GM23338 (cell line): ENCODE data around the gene PTPRE. TPM values are rescaled to one million over a fixed set of nuclear protein-coding genes. Genes with fewer than 3 reads are reported as not detected.

Experiments
- ATAC-seq: fragments of 200-7000 bp; cut with Tn5 transposase; 3 replicates; pipeline ENCODE4 v1.9.1; 2020
- DNase-seq: peaks from one replicate; pipeline ENCODE4 v3.0.0-alpha.2; 2015; ENCODE audit warnings: low spot score
- H2AFZ ChIP-seq: fragments of 200-600 bp; sonication (generic); 2 replicates; pipeline ENCODE4 v1.8.0; 2016; ENCODE audit warnings: antibody characterized with exemption, mild to moderate bottlenecking, moderate library complexity
- H3F3A ChIP-seq: fragments of 200-600 bp; sonication (generic); replicated peaks from 2 replicates; pipeline ENCODE4 v1.8.0; 2017; ENCODE audit warnings: antibody characterized with exemption, mixed run types, low read depth
- H3K27ac ChIP-seq: fragments of 200-600 bp; sonication (generic); 2 replicates; pipeline ENCODE4 v1.6.1; 2016; ENCODE audit warnings: low read depth
- H3K27me3 ChIP-seq: fragments of 200-600 bp; sonication (generic); 2 replicates; pipeline ENCODE4 v1.8.0; 2016; ENCODE audit warnings: mild to moderate bottlenecking, mixed run types, moderate library complexity; ENCODE audit not compliant: insufficient read depth
- H3K36me3 ChIP-seq: fragments of 200-600 bp; sonication (generic); 2 replicates; pipeline ENCODE4 v1.8.0; 2016; ENCODE audit warnings: mild to moderate bottlenecking; ENCODE audit not compliant: insufficient read depth
- H3K4me1 ChIP-seq: fragments of 200-600 bp; sonication (generic); 2 replicates; pipeline ENCODE4 v1.8.0; 2016; ENCODE audit warnings: mild to moderate bottlenecking, moderate library complexity; ENCODE audit not compliant: insufficient read depth
- H3K4me2 ChIP-seq: fragments of 200-600 bp; sonication (generic); 2 replicates; pipeline ENCODE4 v1.7.1; 2017; ENCODE audit warnings: mixed run types
- H3K4me3 ChIP-seq: fragments of 200-600 bp; sonication (generic); 2 replicates; pipeline ENCODE4 v1.6.1; 2016; ENCODE audit warnings: mixed run types
- H3K79me2 ChIP-seq: fragments of 200-600 bp; sonication (generic); replicated peaks from 2 replicates; pipeline ENCODE4 v1.8.0; 2017; ENCODE audit warnings: mild to moderate bottlenecking; ENCODE audit not compliant: insufficient read depth
- H3K9me2 ChIP-seq: fragments of 200-600 bp; sonication (generic); 2 replicates; pipeline ENCODE4 v1.8.0; 2017; ENCODE audit not compliant: insufficient read depth
- H4K20me1 ChIP-seq: fragments of 200-600 bp; sonication (generic); replicated peaks from 2 replicates; pipeline ENCODE4 v1.8.0; 2017; ENCODE audit warnings: mild to moderate bottlenecking; ENCODE audit not compliant: insufficient read depth
- H3K27ac Mint-ChIP-seq: 2 replicates; pipeline ENCODE4 v1.8.0; 2020; ENCODE audit warnings: inconsistent platforms, mild to moderate bottlenecking, moderate library complexity, mixed read lengths
- H3K27me3 Mint-ChIP-seq: 3 replicates; pipeline ENCODE4 v1.8.0; 2022; ENCODE audit warnings: low read depth, mild to moderate bottlenecking, moderate library complexity, mixed read lengths, inconsistent platforms; ENCODE audit not compliant: insufficient read depth, poor library complexity
- H3K36me3 Mint-ChIP-seq: 3 replicates; pipeline ENCODE4 v1.8.0; 2021; ENCODE audit warnings: low read depth, mild to moderate bottlenecking, inconsistent platforms, moderate library complexity, mixed read lengths
- H3K4me1 Mint-ChIP-seq: 3 replicates; pipeline ENCODE4 v1.8.0; 2020; ENCODE audit warnings: mild to moderate bottlenecking, inconsistent platforms, mixed read lengths
- H3K4me3 Mint-ChIP-seq: 3 replicates; pipeline ENCODE4 v1.8.0; 2021; ENCODE audit warnings: moderate library complexity, mild to moderate bottlenecking, inconsistent platforms, mixed read lengths
- H3K9me3 Mint-ChIP-seq: 3 replicates; pipeline ENCODE4 v1.8.0; 2020; ENCODE audit warnings: moderate library complexity, mild to moderate bottlenecking, inconsistent platforms, mixed read lengths
- CREB1 ChIP-seq: fragments of 250-450 bp; sonication (Bioruptor Pico); IDR thresholded peaks from 2 replicates; pipeline ENCODE4 v1.5.0; 2020; ENCODE audit warnings: low read depth, mild to moderate bottlenecking, moderate library complexity
- EZH2 ChIP-seq: fragments of 200-600 bp; sonication (generic); IDR thresholded peaks from one replicate; pipeline ENCODE4 v1.8.0; 2017; ENCODE audit warnings: antibody characterized with exemption, mild to moderate bottlenecking, low read depth; ENCODE audit not compliant: unreplicated experiment
- EZH2phosphoT487 ChIP-seq: fragments of 200-600 bp; sonication (generic); IDR thresholded peaks from one replicate; pipeline ENCODE4 v1.8.1; 2018; ENCODE audit warnings: antibody characterized with exemption; ENCODE audit not compliant: unreplicated experiment
- JUNB ChIP-seq: IDR thresholded peaks from one replicate; pipeline ENCODE4 v1.6.1; 2016; ENCODE audit warnings: antibody characterized with exemption; ENCODE audit not compliant: unreplicated experiment
- NANOG ChIP-seq: IDR thresholded peaks from 2 replicates; pipeline ENCODE4 v1.6.1; 2016; ENCODE audit warnings: antibody characterized with exemption, borderline replicate concordance
- POLR2AphosphoS5 ChIP-seq: IDR thresholded peaks from 2 replicates; pipeline ENCODE4 v1.6.1; 2016; ENCODE audit warnings: antibody characterized with exemption, low read depth
- REST ChIP-seq: IDR thresholded peaks from one replicate; pipeline ENCODE4 v1.6.1; 2018; ENCODE audit warnings: antibody characterized with exemption; ENCODE audit not compliant: unreplicated experiment
- STAT1 ChIP-seq: IDR thresholded peaks from one replicate; pipeline ENCODE4 v1.6.1; 2016; ENCODE audit warnings: antibody characterized with exemption; ENCODE audit not compliant: unreplicated experiment
- ZNF114 ChIP-seq: fragments of 250-450 bp; sonication (Bioruptor Pico); IDR thresholded peaks from 2 replicates; pipeline ENCODE4 v1.5.0; 2020; ENCODE audit warnings: mild to moderate bottlenecking, moderate library complexity
- ZNF331 ChIP-seq: fragments of 250-450 bp; sonication (Bioruptor Pico); IDR thresholded peaks from 2 replicates; pipeline ENCODE4 v1.5.0; 2020; ENCODE audit warnings: low read depth, mild to moderate bottlenecking, moderate library complexity
- ZNF462 ChIP-seq: fragments of 250-450 bp; sonication (Bioruptor Pico); IDR thresholded peaks from 2 replicates; pipeline ENCODE4 v1.5.0; 2020; ENCODE audit warnings: mild to moderate bottlenecking, moderate library complexity
- polyA plus RNA-seq: library from polyadenylated mRNA; unstranded; fragments of >200 nt; fragmentation: Nextera tagmentation; extraction: Ambion mirVana; gene quantifications from 2 replicates; pipeline ENCODE4 v1.2.1, GENCODE V29; 2016
- total RNA-seq: library from RNA; depleted of rRNA; stranded (reverse); fragments of >200 nt; shearing (Covaris generic); gene quantifications from 2 replicates; pipeline ENCODE4 v1.2.3, GENCODE V29; 2014
- TF ChIP-seq, protein P1 (sequence below), 2 experiments: fragments of 200-600 bp in 1 of 2; sonication (generic) in 1 of 2; conservative IDR thresholded peaks; 2 replicates each; pipeline versions ENCODE4 v1.5.1 to v1.6.1; 2016 to 2017; ENCODE audit warnings: antibody characterized with exemption in 2 of 2, low read depth in 2 of 2, mild to moderate bottlenecking in 2 of 2, moderate library complexity in 1 of 2
- TF ChIP-seq, protein P2 (sequence below): IDR thresholded peaks from 2 replicates; pipeline ENCODE4 v1.6.1; 2016; ENCODE audit warnings: antibody characterized with exemption

PTPRE gene
- total and polyA plus RNA-seq, 2 experiments from 2014 or later, result 0.34 to 0.42 TPM

DNA sequence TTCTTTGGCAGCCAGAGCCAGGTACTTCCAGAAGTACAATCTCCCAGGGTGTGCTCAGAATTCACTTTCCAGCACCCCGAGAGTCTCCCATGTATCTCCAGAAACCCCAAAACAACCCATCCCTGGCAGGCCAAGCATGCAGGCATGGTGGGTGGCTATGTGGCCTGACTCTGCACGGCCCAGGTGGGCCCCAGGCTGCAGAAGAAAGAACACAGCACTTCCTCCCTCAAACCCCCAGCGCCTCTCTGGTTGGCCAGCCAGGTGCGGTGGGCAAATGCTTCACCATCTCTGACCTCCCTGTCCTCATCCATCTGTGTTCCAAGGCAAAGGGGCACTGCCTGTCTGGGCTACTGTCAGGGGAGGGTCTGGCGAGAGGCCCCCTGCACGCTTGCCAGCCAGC lies 119.0 kb downstream of the PTPRE start:
- TF ChIP-seq, protein P1, sequence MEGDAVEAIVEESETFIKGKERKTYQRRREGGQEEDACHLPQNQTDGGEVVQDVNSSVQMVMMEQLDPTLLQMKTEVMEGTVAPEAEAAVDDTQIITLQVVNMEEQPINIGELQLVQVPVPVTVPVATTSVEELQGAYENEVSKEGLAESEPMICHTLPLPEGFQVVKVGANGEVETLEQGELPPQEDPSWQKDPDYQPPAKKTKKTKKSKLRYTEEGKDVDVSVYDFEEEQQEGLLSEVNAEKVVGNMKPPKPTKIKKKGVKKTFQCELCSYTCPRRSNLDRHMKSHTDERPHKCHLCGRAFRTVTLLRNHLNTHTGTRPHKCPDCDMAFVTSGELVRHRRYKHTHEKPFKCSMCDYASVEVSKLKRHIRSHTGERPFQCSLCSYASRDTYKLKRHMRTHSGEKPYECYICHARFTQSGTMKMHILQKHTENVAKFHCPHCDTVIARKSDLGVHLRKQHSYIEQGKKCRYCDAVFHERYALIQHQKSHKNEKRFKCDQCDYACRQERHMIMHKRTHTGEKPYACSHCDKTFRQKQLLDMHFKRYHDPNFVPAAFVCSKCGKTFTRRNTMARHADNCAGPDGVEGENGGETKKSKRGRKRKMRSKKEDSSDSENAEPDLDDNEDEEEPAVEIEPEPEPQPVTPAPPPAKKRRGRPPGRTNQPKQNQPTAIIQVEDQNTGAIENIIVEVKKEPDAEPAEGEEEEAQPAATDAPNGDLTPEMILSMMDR (conservative IDR thresholded peaks at IDR 0.05; ENCODE audit: low read depth in 2 of 2), result no peak
- no peak for TF ChIP-seq POLR2AphosphoS5
- TF ChIP-seq NANOG, result no peak
- TF ChIP-seq STAT1, result no peak
- no peak for TF ChIP-seq ZNF114 (CRISPR knock-in tag)
- TF ChIP-seq CREB1 (CRISPR knock-in tag), result no peak
- TF ChIP-seq ZNF331 (CRISPR knock-in tag), result no peak
- no peak for TF ChIP-seq EZH2phosphoT487
- TF ChIP-seq JUNB, result no peak
- no peak for TF ChIP-seq EZH2
- no peak for TF ChIP-seq ZNF462 (CRISPR knock-in tag)
- TF ChIP-seq REST, result no peak
- TF ChIP-seq, protein P2, sequence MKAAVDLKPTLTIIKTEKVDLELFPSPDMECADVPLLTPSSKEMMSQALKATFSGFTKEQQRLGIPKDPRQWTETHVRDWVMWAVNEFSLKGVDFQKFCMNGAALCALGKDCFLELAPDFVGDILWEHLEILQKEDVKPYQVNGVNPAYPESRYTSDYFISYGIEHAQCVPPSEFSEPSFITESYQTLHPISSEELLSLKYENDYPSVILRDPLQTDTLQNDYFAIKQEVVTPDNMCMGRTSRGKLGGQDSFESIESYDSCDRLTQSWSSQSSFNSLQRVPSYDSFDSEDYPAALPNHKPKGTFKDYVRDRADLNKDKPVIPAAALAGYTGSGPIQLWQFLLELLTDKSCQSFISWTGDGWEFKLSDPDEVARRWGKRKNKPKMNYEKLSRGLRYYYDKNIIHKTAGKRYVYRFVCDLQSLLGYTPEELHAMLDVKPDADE, result no peak
- no peak for ATAC-seq
- H3K27ac Mint-ChIP-seq, result no peak overlapping the region

More for the DNA sequence above, 119.0 kb downstream of the PTPRE start:
- Histone ChIP-seq H3K4me3 (no peak overlapping the region), H3K36me3 (no peaks in the 10 kb centered on the region), H2AFZ (no peak overlapping the region), H3K4me1 (no peaks in the 10 kb centered on the region), H3K27ac (no peak overlapping the region), H3K27me3 (no peaks in the 10 kb centered on the region), H3K79me2 (no peaks in the 10 kb centered on the region), H3K9me2 (no peaks in the 10 kb centered on the region), H4K20me1 (no peaks in the 10 kb centered on the region), H3K4me2 (no peak overlapping the region), H3F3A (no peaks in the 10 kb centered on the region)
- Mint-ChIP-seq H3K36me3 (no peaks in the 10 kb centered on the region), H3K4me1 (no peaks in the 10 kb centered on the region; the same call in 2 of the 3 replicates), H3K4me3 (no peak overlapping the region), H3K27me3 (peaks cover 6% of the 10 kb centered on the region), H3K9me3 (no peaks in the 10 kb centered on the region)
- DNase-seq, result no peak
